Measurements from ENCODE around the gene TBX3.
A peak's percentile ranks its signal among the peaks of the same experiment; 100 is the strongest.

Gene TBX3

GRCh38 chr12:114668151-114668885 lies 15.7 kb downstream of the TBX3 start:
- peak; percentile 81 for DNase-seq (ENCODE audit: low read depth, low spot score)

- DNase-seq (ENCODE audit: low read depth, low spot score) = no peak
Observed at GRCh38 chr12:114667669-114668150, 16.3 kb downstream of the TBX3 start.

GRCh38 chr12:114666746-114667668 lies 17.0 kb downstream of the TBX3 start:
- DNase-seq (ENCODE audit: low read depth, low spot score) = no peak

- DNase-seq (ENCODE audit: low read depth, low spot score) = no peak
Observed at GRCh38 chr12:114665411-114666260, 18.3 kb downstream of the TBX3 start.

- DNase-seq (ENCODE audit: low read depth, low spot score) = no peak
Observed at GRCh38 chr12:114664651-114665320, 19.2 kb downstream of the TBX3 start.

- DNase-seq (ENCODE audit: low read depth, low spot score) = peak; percentile 86
Observed at GRCh38 chr12:114662512-114663177, 21.3 kb downstream of the TBX3 start.

GRCh38 chr12:114661245-114661644 lies 22.7 kb downstream of the TBX3 start:
- no peak for DNase-seq (ENCODE audit: low read depth, low spot score)

- no peak for DNase-seq (ENCODE audit: low read depth, low spot score)
Observed at GRCh38 chr12:114659084-114659483, 24.9 kb downstream of the TBX3 start.

- DNase-seq (ENCODE audit: low read depth, low spot score) = no peak
Observed at GRCh38 chr12:114658002-114658441, 26.0 kb downstream of the TBX3 start.

GRCh38 chr12:114657597-114657920 lies 26.4 kb downstream of the TBX3 start:
- DNase-seq (ENCODE audit: low read depth, low spot score) = no peak

GRCh38 chr12:114656906-114657596 lies 26.9 kb downstream of the TBX3 start:
- no peak for DNase-seq (ENCODE audit: low read depth, low spot score)

- DNase-seq (ENCODE audit: low read depth, low spot score) = no peak
Observed at GRCh38 chr12:114655934-114656749, 27.8 kb downstream of the TBX3 start.

- DNase-seq (ENCODE audit: low read depth, low spot score) = no peak
Observed at GRCh38 chr12:114649585-114649984, 34.4 kb downstream of the TBX3 start.

- DNase-seq (ENCODE audit: low read depth, low spot score) = no peak
Observed at GRCh38 chr12:114648711-114649110, 35.3 kb downstream of the TBX3 start.

- no peak for DNase-seq (ENCODE audit: low read depth, low spot score)
Observed at GRCh38 chr12:114638790-114639435, 45.1 kb downstream of the TBX3 start.

GRCh38 chr12:114636723-114637480 lies 47.1 kb downstream of the TBX3 start:
- peak; percentile 17 for DNase-seq (ENCODE audit: low read depth, low spot score)

GRCh38 chr12:114631242-114631641 lies 52.7 kb downstream of the TBX3 start:
- no peak for DNase-seq (ENCODE audit: low read depth, low spot score)

GRCh38 chr12:114628199-114628598 lies 55.8 kb downstream of the TBX3 start:
- no peak for DNase-seq (ENCODE audit: low read depth, low spot score)
